Stimulated activated CD8-positive, alpha-beta memory T cell treated with anti-CD3 and anti-CD28 coated beads, Interleukin-2, amount 100 ng/mL, for 1 hour (primary cell): ENCODE data around the gene ITGB3BP.
"Not testable (repeated sequence)": the region's sequence is repeated elsewhere in the genome, so short reads cannot be mapped to it uniquely, and the experiment has no call there.

Experiments used
- DNase-seq, 2 donors: peaks; one replicate each; pipeline ENCODE4 v3.0.0-alpha.2; 2020; ENCODE audit warnings: low read depth in 2 of 2

The ITGB3BP gene, protein sequence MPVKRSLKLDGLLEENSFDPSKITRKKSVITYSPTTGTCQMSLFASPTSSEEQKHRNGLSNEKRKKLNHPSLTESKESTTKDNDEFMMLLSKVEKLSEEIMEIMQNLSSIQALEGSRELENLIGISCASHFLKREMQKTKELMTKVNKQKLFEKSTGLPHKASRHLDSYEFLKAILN

DNA sequence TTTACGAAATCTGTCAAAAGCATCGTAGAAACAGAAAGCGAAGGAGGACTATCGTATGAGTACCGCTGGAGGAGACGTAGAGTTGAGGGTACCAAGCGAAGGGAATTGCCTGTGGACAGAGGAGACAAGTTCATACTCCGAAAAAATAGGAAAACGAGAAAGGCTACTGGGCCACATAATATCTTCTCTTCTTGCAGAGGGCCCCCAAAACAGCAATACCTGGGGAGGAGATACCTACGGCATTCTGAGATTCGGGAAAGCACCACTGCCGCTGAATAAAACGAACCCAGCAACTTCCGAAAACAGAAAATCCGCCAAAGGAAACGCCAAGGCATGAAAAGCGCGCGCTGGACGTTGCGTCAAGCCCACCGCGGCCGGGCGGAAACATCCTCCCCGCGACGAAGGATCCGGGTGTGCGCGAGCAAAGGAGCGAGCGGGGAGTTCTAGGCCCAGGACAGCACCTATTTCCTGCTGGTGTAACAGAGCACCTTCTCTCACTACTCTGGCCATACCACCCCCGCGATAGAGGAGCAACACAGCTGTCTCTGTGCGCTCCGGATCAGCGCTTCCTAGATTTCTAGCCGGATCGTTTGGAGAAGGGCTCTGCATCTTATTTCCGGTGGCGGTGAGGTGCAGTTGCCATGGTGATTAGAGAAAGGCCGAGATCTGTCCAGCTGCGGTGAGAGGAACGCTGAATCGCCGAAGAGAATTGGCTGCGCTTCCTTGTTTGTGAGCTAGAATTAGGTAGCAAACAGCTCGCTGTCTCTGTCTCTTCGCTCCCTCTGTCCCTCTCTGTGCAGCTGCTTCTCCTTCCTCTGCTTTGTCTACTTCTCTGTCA lies at the start of gene ITGB3BP, which contains the start of gene EFCAB7:
Gene ITGB3BP (minus strand): TSS at position 335 of the 838 bp plus-strand sequence. CDS start 92 bp downstream, at position 243.
Gene EFCAB7 (plus strand): TSS at position 635 of the 838 bp plus-strand sequence. CDS start 2,048 bp downstream, outside the sequence.
- peak; percentile 60 to 63 for DNase-seq

DNA sequence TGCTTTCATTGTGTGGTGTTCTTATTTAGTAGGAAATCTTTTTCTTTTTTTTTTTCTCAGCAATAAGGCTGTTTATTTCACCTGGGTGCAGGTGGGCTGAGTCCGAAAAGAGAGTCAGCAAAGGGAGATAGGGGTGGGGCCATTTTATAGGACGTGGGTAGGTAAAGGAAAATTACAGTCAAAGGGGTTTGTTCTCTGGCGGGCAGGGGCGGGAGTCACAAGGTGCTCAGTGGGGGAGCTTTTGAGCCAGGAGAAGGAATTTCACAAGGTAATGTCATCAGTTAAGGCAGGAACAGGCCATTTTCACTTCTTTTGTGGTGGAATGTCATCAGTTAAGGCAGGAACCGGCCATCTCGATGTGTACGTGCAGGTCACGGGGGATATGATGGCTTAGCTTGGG lies 49.7 kb upstream of the ITGB3BP start:
- DNase-seq: not testable (repeated sequence)

DNA sequence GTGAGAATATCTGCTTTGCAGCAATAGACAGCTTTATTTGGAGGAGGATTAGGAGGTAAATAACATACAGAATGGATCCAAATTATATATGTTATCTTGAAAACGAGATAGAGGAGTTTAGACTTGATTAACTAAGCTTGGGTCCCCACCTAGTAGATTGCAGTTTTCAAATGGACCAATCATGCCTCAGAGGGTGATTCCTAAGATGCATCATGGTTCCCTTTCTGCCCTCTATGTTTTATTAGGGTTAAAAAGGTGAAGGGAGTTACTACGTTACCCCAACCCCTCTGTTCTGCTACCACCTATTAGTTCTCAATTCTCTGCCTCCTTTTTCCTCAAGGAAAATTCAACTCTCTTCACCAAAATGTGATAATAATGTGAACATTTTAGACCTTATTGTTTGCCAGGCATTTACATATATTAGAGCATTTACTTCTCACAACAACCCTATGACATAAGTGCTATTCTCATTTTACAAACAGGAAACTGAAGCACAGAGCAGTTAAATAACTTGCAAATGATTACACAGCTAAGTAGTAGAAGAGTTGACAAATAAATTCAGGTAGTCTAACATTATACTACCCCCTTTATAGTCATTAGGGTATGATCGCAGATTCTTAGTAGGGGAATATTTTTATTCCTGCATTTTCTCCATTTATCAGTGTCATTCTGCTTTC lies 46.8 kb upstream of the ITGB3BP start:
- DNase-seq: no peak

DNA sequence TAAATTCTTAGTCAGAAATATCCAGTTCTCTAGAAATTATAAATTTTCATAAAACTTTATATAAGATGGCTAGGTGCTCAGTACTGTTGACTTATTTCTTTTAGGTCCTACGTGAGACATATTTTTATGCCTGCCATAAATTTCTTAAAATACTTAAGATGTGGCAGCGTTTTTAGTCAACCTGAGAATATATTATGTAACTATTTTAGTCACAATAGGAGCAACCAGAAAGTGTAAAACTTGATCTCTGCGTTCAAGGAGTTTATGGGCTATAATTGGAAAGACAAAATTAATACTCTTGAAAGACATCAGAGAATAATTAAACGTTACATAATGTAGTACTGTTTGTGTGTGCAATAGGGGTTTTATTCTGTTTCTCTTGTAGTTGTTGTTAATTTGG lies 46.0 kb upstream of the ITGB3BP start:
- DNase-seq: no peak

DNA sequence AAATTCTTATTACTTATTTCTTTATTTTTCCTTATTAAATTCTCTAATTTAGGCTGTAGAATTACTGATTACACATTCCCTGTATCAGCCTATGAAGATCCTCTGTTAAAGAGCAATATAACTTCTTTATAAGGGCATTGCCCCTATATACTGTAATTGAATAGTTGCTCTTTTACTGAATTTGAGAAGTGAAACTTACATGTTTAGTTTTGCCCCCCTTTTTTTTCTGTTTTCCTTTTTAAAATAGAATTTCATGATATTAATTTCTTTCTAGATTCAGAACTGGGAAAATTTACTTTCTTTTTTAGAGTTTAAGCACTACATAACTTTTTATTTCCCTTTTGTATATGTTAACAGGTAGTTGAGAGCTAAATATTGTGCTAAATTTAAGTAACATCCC lies 40.7 kb upstream of the ITGB3BP start:
- DNase-seq: no peak

DNA sequence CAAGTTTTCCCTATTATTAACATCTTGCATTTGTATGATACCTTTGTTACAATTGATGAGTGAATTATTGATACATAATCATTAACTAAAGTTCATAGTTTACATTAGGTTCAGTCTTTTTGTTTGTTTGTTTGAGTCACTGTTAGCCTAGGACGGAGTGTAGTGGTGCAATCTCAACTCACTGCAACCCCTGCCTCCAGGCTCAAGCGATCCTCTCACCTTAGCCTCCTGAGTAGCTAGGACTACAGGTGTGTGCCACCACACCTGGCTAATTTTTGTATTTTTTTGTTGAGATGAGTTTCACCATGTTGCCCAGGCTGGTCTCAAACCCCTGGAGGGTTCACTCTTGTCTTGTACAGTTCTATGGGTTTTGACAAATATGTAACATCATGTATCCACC lies 36.3 kb upstream of the ITGB3BP start:
- no peak for DNase-seq

DNA sequence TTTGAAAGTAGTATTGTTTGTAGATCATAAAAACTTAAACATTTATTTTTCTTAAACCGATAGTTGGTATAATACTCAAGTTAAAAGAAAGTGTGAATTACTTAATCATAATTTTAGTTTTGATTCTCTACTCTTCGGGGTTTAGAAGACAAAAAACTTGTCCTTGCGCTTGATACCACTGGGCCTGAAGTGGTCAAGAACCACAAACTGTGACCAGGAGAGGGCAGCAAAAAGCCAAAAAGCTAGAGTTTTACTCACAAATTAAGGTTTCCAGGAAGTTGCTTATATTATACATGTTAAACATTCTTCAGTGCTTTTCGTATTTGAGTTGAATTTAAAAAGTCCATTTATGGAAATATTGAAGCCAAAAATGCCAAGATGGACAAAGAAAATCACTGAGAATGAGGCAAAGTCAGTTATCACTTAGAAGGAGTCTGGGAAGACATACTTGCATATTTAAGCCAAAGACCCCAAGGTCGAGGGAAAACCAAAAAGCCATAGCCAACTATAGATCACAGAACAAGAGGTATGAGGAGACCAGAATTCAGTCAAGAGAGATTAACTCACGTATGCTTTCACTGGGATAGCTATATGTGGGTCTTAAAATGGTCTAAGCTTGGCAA lies 34.5 kb upstream of the ITGB3BP start:
- DNase-seq: no peak

DNA sequence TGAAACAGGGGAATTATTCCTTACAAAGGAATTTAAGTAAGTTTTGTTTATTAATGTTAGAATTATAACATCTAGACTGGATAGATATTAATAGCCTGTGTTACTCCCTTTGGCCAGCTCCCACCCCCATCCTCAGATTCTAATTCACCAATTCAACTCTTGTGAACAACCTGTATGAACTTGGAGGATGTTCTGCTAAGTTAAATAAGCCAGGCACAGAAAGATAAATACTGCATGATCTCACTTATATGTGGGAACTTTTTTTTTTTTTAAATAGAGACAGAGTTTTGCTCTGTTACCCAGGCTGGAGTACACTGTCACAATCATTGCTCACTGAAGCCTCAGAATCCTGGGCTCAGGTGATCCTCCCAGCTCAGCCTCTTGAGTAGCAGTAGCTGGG lies 32.5 kb upstream of the ITGB3BP start:
- DNase-seq: no peak

DNA sequence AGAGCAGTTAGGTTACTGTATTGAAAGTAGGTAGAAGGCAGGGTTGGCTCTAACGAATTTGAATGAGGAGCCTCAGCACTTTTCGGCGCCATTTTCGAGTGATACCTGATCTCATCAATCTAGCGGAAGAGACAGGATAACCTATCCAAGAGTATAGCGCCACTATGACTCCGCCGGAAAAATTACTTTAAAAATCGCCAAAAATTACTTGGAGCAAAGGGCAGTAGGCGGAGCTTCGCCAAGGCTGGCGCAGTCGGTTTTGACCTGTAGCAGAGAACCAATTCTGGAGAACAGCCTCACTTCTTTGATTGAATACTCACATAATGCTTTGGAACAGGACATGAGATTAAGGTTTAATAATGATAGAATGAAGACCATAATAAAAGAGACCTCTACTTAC lies 25.9 kb upstream of the ITGB3BP start:
- no peak for DNase-seq

DNA sequence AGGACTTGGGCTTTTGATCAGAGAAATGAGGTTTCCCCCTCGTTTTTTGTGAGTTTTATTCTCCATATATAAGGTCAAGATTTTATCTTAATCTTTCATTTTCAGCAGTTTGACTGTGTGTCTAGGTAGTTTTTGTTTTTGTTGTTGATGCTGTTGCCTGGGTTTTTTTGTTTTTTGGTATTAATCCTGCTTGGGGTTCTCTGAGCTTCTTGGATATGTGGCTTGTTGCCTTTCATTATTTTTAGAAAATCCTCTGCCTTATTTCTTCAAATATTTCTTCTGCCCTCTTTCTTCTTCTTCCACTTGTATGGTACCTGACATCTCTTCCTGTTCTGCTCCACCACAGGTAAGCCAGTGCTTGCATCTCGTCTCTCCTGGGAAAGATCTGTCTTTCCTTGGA lies 25.3 kb upstream of the ITGB3BP start:
- no peak for DNase-seq

DNA sequence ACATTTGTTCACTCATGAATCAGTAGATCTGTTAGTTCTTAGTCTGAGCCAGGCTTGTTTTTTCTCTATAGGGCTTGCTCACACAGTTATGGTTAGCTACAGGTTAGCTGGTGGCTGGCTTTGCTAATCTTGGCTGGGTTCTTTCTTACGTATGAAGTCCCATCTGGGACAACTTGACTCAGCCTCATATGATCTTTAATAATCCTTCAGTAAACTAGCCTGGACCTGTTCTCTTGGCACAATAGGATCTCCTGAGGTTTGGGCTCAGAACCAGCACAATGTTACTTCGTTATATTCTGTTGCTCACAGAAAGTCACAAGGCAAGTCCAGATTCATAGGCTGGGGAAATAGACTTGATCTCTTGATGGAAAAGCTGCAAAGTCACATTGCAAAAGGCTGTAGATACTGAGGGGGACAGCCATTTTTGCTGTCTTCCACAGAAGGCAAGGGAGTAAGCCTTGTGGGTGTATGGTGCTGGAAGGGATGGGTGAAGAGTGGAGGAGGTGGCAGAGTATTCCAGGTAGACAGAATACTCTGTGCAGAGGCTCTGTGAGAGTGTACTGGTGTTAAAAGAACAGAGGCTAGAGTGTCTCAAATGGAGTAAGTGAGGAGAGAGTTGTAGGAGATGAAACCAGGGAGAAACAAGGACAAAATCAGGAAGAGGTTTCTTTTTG lies 24.7 kb upstream of the ITGB3BP start:
- DNase-seq: no peak

DNA sequence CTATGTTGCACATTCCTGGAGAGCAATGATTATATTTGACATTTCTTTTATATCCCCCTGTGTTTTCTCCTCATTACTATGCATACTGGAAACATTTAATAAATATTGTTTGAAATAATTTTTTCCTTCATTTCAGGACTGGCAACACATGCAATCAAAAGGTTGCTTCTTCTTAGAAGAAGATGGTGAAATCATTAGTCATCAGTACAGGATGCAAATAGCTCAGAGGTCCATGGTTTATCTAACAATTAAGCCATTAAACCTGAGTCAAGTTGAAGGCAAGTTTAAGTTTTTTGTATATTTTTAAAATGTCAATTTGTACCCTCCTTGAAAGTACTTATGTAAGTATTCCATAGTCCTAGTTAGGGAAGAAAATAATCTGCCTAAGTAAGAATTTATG lies 22.8 kb upstream of the ITGB3BP start:
- DNase-seq: no peak

DNA sequence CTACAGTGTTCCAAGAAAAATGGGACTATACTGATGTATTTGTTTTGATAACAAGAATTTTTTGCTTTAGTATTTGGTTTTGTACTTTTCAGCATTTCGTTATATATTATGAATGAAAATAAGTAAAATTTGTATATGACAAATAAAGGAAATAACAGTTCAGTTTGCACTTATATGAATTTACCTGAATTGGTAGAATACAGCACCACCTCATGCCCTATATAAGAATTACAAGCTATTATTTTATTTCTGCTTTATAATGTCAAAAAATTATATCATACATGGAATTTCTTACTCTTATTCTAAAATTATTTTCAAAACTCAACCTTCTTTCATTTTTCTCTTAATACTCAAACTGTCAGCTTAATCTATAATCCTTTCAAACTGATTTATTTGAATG lies 14.9 kb upstream of the ITGB3BP start:
- no peak for DNase-seq

DNA sequence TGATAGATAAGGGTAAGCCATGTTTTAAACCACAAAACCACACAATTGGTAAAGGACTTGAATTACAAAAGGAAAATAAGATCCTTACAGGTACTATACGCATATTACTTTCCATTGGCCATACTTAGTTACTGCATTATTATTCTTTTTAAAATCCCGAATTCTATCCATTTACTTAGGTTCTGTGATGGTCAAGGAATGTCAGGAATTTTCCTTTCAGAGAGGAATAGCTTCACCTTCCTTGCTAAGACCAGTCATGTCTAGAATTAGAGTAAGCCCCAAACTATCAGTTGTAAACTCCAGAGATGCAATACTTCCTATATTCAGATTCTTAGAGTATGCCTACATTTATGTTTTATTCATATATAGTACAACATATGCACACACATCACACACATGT lies 14.0 kb upstream of the ITGB3BP start:
- no peak for DNase-seq

DNA sequence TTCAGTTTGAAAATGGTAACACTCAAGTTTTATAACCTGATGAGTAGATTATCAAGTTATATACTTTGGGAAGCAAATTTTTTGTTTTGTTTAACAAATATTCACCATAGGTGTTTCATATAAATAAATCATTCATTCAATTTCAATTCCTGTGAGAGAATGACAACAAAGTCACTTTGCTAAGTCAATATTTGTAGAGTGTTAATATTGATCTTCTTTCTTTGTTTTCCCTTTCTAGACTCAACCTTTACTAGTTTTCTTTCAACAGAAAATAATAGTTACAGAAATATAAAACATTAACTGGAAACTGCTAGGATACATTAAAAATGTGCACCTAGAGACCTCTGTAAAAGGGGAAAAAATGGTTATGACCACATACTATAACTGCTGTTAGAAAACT lies 11.4 kb upstream of the ITGB3BP start:
- DNase-seq: no peak

DNA sequence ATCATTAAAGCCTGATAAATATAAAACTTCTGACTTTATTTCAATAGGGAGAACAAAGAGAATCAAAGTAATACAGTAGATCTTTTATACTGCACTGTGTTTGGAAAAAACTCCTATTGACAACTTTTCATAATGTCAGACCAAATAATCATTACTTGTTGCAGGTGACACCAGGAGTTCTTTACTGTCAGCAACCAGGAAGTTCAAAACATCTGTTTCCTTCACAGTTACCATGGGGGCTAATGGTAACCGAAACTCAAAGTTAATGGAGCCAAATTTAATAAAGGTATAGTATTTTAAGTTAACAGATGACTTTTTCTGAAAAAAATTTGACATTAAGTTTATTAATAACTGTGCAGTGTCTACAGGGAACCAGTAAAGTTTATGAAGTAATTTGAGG lies 10.9 kb upstream of the ITGB3BP start:
- no peak for DNase-seq

DNA sequence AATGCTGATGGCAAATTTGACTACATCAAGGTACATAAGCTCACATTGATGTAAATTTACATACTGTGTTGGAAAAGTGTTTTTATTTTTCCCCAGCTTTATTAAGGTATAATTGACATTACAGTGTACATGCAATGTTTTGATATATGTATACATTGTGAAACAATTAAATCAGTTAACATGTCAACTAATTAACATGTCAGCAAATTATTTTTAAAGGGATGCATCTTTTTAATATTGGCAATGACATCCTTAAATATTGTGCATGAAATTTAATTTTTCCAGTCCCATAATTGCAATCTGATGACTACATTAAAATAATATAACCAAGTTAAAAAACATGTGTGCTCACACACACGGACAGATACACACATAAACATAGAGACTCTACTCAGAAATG lies 9.7 kb upstream of the ITGB3BP start:
- no peak for DNase-seq

DNA sequence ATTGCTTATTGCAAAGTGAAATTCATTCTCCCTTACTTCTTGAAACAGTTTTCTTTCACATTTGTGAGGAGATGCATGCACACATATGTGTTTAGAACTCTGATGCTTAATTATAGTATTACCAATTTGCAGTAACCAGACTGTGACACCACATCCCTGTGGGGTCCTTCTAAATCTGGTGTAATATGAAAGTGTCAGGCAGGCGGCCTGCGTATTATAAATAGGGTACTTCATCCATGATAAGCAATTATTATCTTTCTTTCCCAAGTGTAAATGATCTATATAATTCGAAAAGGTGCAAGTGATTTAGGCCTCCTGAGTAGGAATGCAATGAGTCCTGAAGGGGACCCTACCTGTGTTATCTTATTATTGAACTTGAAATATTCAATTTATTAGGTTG lies 1.2 kb upstream of the ITGB3BP start:
- DNase-seq: no peak

DNA sequence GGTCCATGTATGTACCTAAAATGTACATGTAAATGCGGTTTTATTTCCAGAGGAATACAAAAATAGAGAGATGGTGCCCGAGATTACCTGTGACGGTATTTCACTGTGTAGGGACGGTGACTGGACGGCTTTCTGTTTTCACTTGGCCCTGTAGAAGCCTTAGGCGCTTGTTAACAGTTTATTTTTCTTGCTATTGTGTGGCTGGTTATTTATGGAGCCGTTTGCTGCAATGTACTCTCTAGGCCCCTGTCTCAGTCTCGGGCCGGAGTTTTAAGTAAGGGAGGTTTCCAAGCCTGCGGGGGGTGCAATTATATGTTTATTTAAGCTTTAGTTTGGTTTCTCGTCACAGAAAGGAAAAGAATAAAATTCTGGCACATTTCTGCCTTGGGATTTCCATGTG lies 713 bp upstream of the ITGB3BP start:
- DNase-seq: no peak

DNA sequence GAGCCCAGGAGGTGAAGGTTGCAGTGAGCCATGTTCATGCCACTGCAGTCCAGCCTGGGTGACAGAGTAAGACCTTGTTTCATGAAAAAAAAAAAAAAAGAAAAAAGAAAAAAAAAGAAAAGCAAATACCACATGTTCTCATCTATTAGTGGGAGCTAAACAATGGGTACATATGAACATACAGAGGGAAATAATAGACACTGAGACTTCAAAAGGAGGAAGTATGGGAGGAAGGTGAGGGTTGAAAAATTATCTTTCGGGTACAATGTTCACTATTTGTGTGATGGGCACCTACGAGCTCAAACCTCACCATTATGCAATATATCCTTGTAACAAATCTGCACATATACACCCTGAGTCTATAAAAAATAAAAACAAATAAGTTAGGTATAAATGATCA lies 6.4 kb downstream of the ITGB3BP start:
- no peak for DNase-seq

DNA sequence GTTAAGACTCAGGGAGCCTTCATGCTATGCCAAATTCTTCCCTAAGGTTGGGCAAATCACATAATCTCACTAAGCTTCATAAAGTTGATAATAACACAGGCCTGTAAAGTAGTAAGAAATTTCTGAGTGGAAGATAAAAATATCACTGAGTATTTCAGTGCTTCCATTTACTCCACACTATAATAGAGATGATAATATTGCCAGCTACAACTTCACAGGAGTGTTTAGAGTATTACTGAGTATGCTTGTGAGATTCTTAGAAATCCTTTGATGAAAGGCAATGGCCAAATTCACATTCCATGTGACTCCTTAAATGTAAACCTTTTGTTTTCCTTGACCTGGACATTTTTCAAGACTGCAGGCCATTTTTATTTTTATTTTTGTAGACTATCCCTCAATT lies 10.4 kb downstream of the ITGB3BP start:
- DNase-seq: no peak

DNA sequence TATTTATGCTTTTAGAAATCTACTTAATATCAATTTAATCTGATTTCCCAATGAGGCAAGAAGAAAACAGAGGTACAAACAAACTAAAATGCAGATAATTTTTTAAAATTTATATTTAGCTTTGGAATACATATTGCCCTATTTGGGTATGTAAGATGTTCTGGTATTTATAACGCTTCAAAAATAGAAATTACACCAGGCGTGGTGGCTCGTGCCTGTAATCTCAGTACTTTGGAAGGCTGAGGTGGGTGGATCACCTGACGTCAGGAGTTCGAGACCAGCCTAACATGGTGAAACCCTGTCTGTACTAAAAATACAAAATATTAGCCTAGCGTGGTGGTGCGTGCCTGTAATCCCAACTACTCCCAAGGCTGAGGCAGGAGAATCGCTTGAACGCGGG lies 13.3 kb downstream of the ITGB3BP start:
- DNase-seq: no peak
